ENCODE results near the gene FGF12.

DNA sequence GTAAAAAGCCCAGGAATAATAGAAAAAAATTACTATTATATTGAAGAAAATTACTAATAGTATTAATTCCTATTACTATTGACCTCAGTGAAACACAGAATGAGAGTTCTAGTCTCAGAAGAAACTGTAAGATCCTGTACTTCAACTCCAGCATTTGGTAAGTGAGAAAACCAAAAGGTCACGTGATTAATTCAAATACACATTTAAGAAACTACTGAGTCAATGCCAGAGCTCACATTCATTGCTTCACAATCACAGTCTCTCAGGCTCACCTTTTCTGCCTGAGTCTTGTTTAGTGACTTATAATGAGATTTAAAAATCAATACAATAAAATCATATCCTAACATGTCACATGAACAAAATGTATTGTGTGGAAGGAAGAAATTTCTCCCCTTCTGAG lies 556.1 kb downstream of the FGF12 start:
- TF ChIP-seq, protein P1, sequence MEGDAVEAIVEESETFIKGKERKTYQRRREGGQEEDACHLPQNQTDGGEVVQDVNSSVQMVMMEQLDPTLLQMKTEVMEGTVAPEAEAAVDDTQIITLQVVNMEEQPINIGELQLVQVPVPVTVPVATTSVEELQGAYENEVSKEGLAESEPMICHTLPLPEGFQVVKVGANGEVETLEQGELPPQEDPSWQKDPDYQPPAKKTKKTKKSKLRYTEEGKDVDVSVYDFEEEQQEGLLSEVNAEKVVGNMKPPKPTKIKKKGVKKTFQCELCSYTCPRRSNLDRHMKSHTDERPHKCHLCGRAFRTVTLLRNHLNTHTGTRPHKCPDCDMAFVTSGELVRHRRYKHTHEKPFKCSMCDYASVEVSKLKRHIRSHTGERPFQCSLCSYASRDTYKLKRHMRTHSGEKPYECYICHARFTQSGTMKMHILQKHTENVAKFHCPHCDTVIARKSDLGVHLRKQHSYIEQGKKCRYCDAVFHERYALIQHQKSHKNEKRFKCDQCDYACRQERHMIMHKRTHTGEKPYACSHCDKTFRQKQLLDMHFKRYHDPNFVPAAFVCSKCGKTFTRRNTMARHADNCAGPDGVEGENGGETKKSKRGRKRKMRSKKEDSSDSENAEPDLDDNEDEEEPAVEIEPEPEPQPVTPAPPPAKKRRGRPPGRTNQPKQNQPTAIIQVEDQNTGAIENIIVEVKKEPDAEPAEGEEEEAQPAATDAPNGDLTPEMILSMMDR (IDR thresholded peaks at IDR 0.05): no peak
- TF ChIP-seq EZH2 (IDR thresholded peaks at IDR 0.05; ENCODE audit: borderline replicate concordance, insufficient read depth, low read depth, low read length, poor library complexity, severe bottlenecking): no peak
